NCI-H2171 treated with DMSO at 0.1 percent for 48 hours (cell line): ENCODE results near the gene HAUS6.
"Not testable (repeated sequence)": the region's sequence is repeated elsewhere in the genome, so short reads cannot be mapped to it uniquely, and the experiment has no call there.

Source experiments
- DNase-seq: peaks from one replicate; lab custom pipeline; 2025; lab: John Stamatoyannopoulos, UW

HAUS6 gene

GRCh38 chr9:19117039-19117716 is 14.5 kb upstream of the HAUS6 start:
- DNase-seq: no peak

GRCh38 chr9:19116107-19116790 is 13.5 kb upstream of the HAUS6 start:
- DNase-seq: no peak

- DNase-seq: no peak
These were observed 12.1 kb upstream of the HAUS6 start for GRCh38 chr9:19114680-19115270.

- DNase-seq: no peak
These were observed 11.4 kb upstream of the HAUS6 start for GRCh38 chr9:19113964-19114679.

GRCh38 chr9:19113064-19113611 is 10.4 kb upstream of the HAUS6 start:
- not testable (repeated sequence) for DNase-seq

- DNase-seq: no peak
These were observed 5.3 kb upstream of the HAUS6 start for GRCh38 chr9:19108038-19108437.

GRCh38 chr9:19104515-19105282 is 2.0 kb upstream of the HAUS6 start:
- no peak for DNase-seq

- DNase-seq: no peak
These were observed 498 bp downstream of the HAUS6 start for GRCh38 chr9:19102181-19102630.

- DNase-seq: no peak
These were observed 1.5 kb downstream of the HAUS6 start for GRCh38 chr9:19101203-19101602.

GRCh38 chr9:19097431-19097830 is 5.3 kb downstream of the HAUS6 start:
- DNase-seq: not testable (repeated sequence)

- no peak for DNase-seq
These were observed 15.4 kb downstream of the HAUS6 start for GRCh38 chr9:19087106-19088000.

GRCh38 chr9:19085295-19085694 is 17.4 kb downstream of the HAUS6 start:
- no peak for DNase-seq

- no peak for DNase-seq
These were observed 27.9 kb downstream of the HAUS6 start for GRCh38 chr9:19074836-19075235.

GRCh38 chr9:19074229-19074628 is 28.5 kb downstream of the HAUS6 start:
- DNase-seq: no peak

- DNase-seq: no peak
These were observed 45.7 kb downstream of the HAUS6 start for GRCh38 chr9:19057033-19057432.

- no peak for DNase-seq
These were observed 51.8 kb downstream of the HAUS6 start for GRCh38 chr9:19050637-19051591.

- no peak for DNase-seq
These were observed 52.6 kb downstream of the HAUS6 start for GRCh38 chr9:19049917-19050636.
